Activated T-helper 2 cell treated with anti-CD3 and anti-CD28 coated beads, Interferon-gamma antibody, Interleukin-2, Interleukin-4, amounts not matched to agents 10 μg/mL and 5 μg/mL and 100 μg/mL, durations not matched to agents 14 hours and 24 hours and 36 hours (primary cell): ENCODE measurements around the gene KIAA1217. TPM values are rescaled to one million over a fixed set of nuclear protein-coding genes. Genes with fewer than 3 reads are reported as not detected.

ENCODE experiments used
- DNase-seq: peaks from one replicate; pipeline ENCODE4 v3.0.0; 2021; ENCODE audit warnings: low spot score
- H3K27ac Mint-ChIP-seq: one replicate; pipeline ENCODE4 v1.8.0; 2021; ENCODE audit warnings: mixed read lengths
- H3K27me3 Mint-ChIP-seq: one replicate; pipeline ENCODE4 v1.8.0; 2021; ENCODE audit warnings: low read depth, mixed read lengths
- H3K36me3 Mint-ChIP-seq: one replicate; pipeline ENCODE4 v1.8.0; 2021; ENCODE audit warnings: low read depth, mixed read lengths
- H3K4me1 Mint-ChIP-seq: one replicate; pipeline ENCODE4 v1.8.0; 2021; ENCODE audit warnings: low read depth, mixed read lengths
- H3K4me3 Mint-ChIP-seq: one replicate; pipeline ENCODE4 v1.8.0; 2021; ENCODE audit warnings: low read depth, mild to moderate bottlenecking, moderate library complexity, mixed read lengths
- H3K9me3 Mint-ChIP-seq: one replicate; pipeline ENCODE4 v1.8.0; 2021; ENCODE audit warnings: mixed read lengths
- intact Hi-C: fragments of 100-400 bp; cut with micrococcal nuclease; formaldehyde crosslinking; loops from one replicate; pipeline ENCODE4 v1.15.1; 2023
- total RNA-seq: library from RNA; stranded (reverse); gene quantifications from 2 replicates; pipeline ENCODE4 v1.2.3, GENCODE V29; 2022

The KIAA1217 gene
- 0.41 and 0.62 TPM in 2 replicates for total RNA-seq

DNA sequence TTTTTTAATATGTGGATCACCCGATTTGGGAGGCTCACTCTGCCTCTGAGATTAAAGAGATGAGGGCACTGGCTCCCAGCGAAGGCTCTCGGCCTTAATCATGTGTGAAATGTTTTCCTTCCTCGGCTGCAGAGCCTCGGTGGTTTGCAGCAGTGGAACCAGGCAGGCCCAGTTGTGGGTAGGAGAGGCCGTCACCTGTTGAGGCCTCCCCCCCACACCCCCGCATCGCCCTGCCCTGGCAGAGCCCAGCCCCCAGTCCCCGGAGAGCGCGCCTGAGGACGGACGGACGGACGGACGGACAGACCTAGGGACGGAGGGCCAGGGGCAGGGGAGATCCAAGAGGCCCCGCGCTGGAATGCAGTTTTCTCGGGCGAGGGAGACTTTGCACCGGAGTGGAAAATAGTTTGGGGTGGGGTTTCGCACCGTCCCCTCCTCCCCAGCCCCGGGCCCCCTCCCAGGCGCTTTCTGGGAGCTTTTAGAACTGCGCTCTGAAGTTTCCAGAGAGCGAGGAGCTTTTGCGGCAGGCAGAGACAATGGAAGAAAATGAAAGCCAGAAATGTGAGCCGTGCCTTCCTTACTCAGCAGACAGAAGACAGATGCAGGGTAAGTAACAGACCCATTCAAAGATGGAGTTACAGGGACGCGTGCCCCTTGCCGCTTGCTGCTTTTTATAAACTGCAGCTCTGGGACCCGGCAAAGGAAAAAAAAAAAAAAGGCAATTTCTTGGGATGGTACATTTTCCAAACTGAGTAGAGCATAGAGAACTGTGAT, at the start of gene KIAA1217:
Gene KIAA1217 (plus strand): TSS at position 478 of the 771 bp plus-strand sequence. CDS start 56 bp downstream, at position 534.
- intact Hi-C loops, result loop anchor here (5.0 kb wide), 1 partner anchor 253 kb away; no protein-coding TSS in a partner anchor
- peaks cover 24% of the 10 kb centered on the region for H3K4me1 Mint-ChIP-seq
- H3K4me3 Mint-ChIP-seq, result peak within 1 kb of the TSS; percentile 55
- H3K36me3 Mint-ChIP-seq, result no peaks in the 10 kb centered on the region
- H3K27ac Mint-ChIP-seq, result peak within 1 kb of the TSS; percentile 69
- no peak for DNase-seq
- H3K9me3 Mint-ChIP-seq, result no peaks in the 10 kb centered on the region
- H3K27me3 Mint-ChIP-seq, result peaks cover 44% of the 10 kb centered on the region

GRCh38 chr10:24162206-24162985, 46.5 kb upstream of the KIAA1217 start:
- Mint-ChIP-seq H3K9me3 (peaks cover 1% of the 10 kb centered on the region), H3K27me3 (no peaks in the 10 kb centered on the region), H3K27ac (no peak overlapping the region), H3K4me3 (no peak overlapping the region), H3K4me1 (no peaks in the 10 kb centered on the region), H3K36me3 (no peaks in the 10 kb centered on the region)
- intact Hi-C loops, result no loop called here
- DNase-seq, result no peak

GRCh38 chr10:24163485-24163884, 45.5 kb upstream of the KIAA1217 start:
- no peaks in the 10 kb centered on the region for H3K9me3 Mint-ChIP-seq
- H3K27me3 Mint-ChIP-seq, result no peaks in the 10 kb centered on the region
- no peak overlapping the region for H3K27ac Mint-ChIP-seq
- intact Hi-C loops, result no loop called here
- no peaks in the 10 kb centered on the region for H3K36me3 Mint-ChIP-seq
- no peak for DNase-seq
- no peak overlapping the region for H3K4me3 Mint-ChIP-seq
- H3K4me1 Mint-ChIP-seq, result no peaks in the 10 kb centered on the region

DNA sequence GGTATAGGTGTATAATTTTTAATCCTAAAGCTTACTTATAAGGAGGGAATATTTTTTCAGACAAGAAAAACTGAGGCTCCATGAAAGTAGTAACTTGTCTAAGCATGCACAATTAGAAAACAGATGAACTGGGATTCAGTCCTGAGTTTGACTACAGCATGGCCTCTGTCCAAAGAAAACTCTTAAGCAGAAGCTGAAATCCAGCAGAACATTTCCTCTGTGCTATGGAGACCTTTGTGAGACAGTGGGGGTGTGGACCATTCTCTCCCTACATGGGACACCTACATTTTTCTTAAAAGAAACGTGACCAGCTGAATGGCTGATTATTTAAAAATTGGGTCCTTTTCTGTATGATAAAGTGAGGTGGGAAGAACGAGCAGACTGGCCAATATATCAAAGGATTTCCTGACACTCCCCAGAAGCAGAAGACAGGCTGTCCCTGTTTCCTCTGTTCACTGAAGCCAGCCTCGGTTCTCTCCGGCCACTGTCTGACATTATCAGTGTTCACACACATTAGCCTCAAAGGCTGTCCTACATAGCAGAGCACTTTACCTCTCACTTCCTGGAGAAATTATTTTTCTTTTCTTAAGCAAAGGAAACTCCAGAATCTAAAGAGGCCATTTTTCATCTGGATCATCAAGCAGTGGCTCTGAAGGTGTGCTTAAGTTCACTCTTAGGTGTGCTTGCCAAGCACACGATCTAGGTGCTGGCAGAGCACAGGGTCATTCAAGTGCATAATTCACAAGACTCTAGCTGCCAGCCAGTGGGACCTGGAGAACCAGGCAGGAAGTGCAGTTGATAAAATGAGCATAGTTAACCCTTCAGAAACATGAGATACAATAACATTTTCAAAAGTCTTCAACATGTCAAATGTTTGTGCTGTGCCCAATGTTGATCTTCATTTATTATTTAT, 40.4 kb upstream of the KIAA1217 start:
- Mint-ChIP-seq H3K27me3 (no peaks in the 10 kb centered on the region), H3K36me3 (no peaks in the 10 kb centered on the region), H3K27ac (no peak overlapping the region), H3K9me3 (no peaks in the 10 kb centered on the region), H3K4me1 (no peaks in the 10 kb centered on the region), H3K4me3 (no peak overlapping the region)
- intact Hi-C loops, result no loop called here
- no peak for DNase-seq

DNA sequence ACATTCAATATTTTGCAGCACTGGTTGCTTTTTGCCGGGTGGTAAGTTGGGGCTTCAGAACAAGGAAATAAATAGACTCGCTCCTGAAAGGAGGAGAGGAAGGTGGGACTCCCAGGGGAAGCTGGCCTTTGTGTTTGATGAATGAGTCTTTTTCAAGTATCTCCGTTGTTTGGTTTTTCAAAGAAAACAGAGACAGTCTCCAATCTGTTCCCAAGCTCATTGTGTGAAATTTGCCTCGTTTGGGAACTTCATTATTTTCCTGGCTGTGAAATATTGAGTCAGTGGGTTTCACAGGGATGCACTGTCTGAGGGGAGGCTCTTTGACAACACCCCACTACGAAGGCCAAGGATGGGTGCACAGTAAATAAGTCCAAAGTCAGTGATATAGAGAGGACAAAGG, 38.7 kb upstream of the KIAA1217 start:
- Mint-ChIP-seq H3K4me1 (no peaks in the 10 kb centered on the region), H3K9me3 (no peaks in the 10 kb centered on the region), H3K36me3 (no peaks in the 10 kb centered on the region), H3K27me3 (no peaks in the 10 kb centered on the region), H3K4me3 (no peak overlapping the region), H3K27ac (no peak overlapping the region)
- no peak for DNase-seq
- intact Hi-C loops, result no loop called here

GRCh38 chr10:24172909-24173308, 36.0 kb upstream of the KIAA1217 start:
- Mint-ChIP-seq H3K27me3 (no peaks in the 10 kb centered on the region), H3K36me3 (no peaks in the 10 kb centered on the region), H3K4me1 (no peaks in the 10 kb centered on the region), H3K4me3 (no peak overlapping the region), H3K27ac (no peak overlapping the region), H3K9me3 (no peaks in the 10 kb centered on the region)
- intact Hi-C loops, result no loop called here
- DNase-seq, result no peak

DNA sequence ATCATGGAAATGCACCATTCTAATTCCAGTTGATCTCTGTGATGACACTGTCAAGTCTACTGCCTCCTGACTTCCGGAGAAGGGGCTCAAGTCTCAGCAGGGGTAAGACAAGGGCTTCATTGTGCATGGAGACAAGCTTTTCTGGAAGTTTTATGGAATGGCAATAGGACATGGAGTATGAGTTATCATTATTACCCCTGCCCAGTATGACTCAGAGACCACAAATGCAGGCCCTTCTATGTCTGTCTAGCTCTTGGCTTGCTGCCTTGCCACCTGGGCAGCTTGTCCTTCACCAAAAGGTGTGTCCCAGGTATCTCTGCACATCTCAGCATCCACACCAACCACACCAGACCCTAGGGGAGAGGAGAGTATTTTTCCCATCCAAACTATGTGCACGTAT, 34.9 kb upstream of the KIAA1217 start:
- no peak for DNase-seq
- Mint-ChIP-seq H3K4me1 (no peaks in the 10 kb centered on the region), H3K9me3 (no peaks in the 10 kb centered on the region), H3K27me3 (no peaks in the 10 kb centered on the region), H3K36me3 (no peaks in the 10 kb centered on the region), H3K27ac (no peak overlapping the region), H3K4me3 (no peak overlapping the region)
- intact Hi-C loops, result no loop called here

- intact Hi-C loops, result no loop called here
These were observed 32.3 kb upstream of the KIAA1217 start for GRCh38 chr10:24176658-24177057.

GRCh38 chr10:24177636-24178035, 31.3 kb upstream of the KIAA1217 start:
- intact Hi-C loops, result no loop called here
- Mint-ChIP-seq H3K4me1 (no peaks in the 10 kb centered on the region), H3K36me3 (no peaks in the 10 kb centered on the region), H3K9me3 (no peaks in the 10 kb centered on the region), H3K27me3 (no peaks in the 10 kb centered on the region), H3K27ac (no peak overlapping the region), H3K4me3 (no peak overlapping the region)
- no peak for DNase-seq

More at GRCh38 chr10:24176658-24177057, 32.3 kb upstream of the KIAA1217 start:
- Mint-ChIP-seq H3K27me3 (no peaks in the 10 kb centered on the region), H3K9me3 (no peaks in the 10 kb centered on the region), H3K4me3 (no peak overlapping the region), H3K27ac (no peak overlapping the region), H3K36me3 (no peaks in the 10 kb centered on the region), H3K4me1 (no peaks in the 10 kb centered on the region)
- no peak for DNase-seq

DNA sequence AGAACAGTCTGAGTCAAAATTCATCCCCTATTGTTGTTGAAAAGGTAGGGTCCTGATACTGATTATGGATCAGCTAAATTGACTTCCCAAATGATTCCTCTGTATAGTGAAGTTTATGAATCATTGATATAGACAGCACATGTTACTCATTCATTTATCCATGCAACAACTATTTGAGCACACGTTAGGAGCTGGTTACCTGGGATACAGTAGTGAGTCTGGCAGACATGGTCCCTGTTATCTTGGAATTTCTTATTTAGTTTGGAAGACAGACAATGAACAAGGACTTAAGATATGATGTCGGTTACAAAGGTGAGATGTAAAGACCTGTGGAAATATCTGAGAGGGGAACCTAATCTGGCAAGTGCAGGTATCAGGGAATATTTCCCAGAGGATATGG, 28.0 kb upstream of the KIAA1217 start:
- Mint-ChIP-seq H3K4me1 (no peaks in the 10 kb centered on the region), H3K9me3 (no peaks in the 10 kb centered on the region), H3K27me3 (no peaks in the 10 kb centered on the region), H3K36me3 (no peaks in the 10 kb centered on the region), H3K4me3 (no peak overlapping the region), H3K27ac (no peak overlapping the region)
- DNase-seq, result no peak
- intact Hi-C loops, result no loop called here

- no peaks in the 10 kb centered on the region for H3K4me1 Mint-ChIP-seq
- no peak for DNase-seq
- intact Hi-C loops, result no loop called here
- no peak overlapping the region for H3K4me3 Mint-ChIP-seq
- H3K9me3 Mint-ChIP-seq, result no peaks in the 10 kb centered on the region
- no peaks in the 10 kb centered on the region for H3K27me3 Mint-ChIP-seq
- H3K36me3 Mint-ChIP-seq, result no peaks in the 10 kb centered on the region
- no peak overlapping the region for H3K27ac Mint-ChIP-seq
These were observed 24.5 kb upstream of the KIAA1217 start for GRCh38 chr10:24184455-24184854.

DNA sequence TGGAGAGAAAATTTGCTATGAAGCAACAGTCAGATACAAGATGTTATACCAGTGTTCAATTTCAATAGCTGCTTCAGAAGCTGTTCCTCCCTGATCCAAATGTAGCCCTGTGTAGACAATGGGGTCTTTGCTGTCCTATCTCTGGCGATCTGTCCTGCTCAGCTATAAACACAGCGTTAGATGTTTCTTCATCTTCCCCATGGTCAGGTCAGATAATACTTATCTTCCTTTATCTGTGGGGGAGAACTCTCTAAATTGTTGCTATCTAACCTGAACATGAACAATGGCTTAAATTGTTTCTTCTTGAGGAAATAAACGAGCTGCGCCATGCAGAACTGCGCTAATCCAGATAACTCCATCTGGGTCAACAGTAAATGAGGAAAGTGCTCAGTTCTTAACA, 15.6 kb upstream of the KIAA1217 start:
- Mint-ChIP-seq H3K4me1 (no peaks in the 10 kb centered on the region), H3K36me3 (no peaks in the 10 kb centered on the region), H3K9me3 (no peaks in the 10 kb centered on the region), H3K27ac (no peak overlapping the region), H3K4me3 (no peak overlapping the region), H3K27me3 (no peaks in the 10 kb centered on the region)
- no peak for DNase-seq
- intact Hi-C loops, result loop anchor here (10.0 kb wide), 1 partner anchor 321 kb away; no protein-coding TSS in a partner anchor
